Loucy (cell line): Measurements from ENCODE around the gene TEX9.

ENCODE experiments used
- H2AFZ ChIP-seq: fragments of 200-600 bp; sonication (generic); 2 replicates; pipeline ENCODE4 v1.6.0; 2016; ENCODE audit warnings: antibody characterized with exemption, mild to moderate bottlenecking, low read length, moderate library complexity
- H3F3A ChIP-seq: fragments of 200-600 bp; 2 replicates; pipeline ENCODE4 v1.6.0; 2016; ENCODE audit warnings: antibody characterized with exemption, low read depth, mild to moderate bottlenecking
- H3K27me3 ChIP-seq: fragments of 200-600 bp; sonication (generic); 2 replicates; pipeline ENCODE4 v1.6.1; 2014; ENCODE audit warnings: low read length, mild to moderate bottlenecking; ENCODE audit not compliant: insufficient read depth, poor library complexity, severe bottlenecking
- H3K36me3 ChIP-seq: fragments of 200-600 bp; sonication (generic); 2 replicates; pipeline ENCODE4 v1.6.1; 2016; ENCODE audit warnings: low read length; ENCODE audit not compliant: insufficient read depth
- H3K4me1 ChIP-seq: fragments of 200-600 bp; sonication (generic); 2 replicates; pipeline ENCODE4 v1.5.1; 2014; ENCODE audit warnings: low read length, mild to moderate bottlenecking; ENCODE audit not compliant: insufficient read depth, poor library complexity, severe bottlenecking
- H3K4me2 ChIP-seq: fragments of 200-600 bp; sonication (generic); 2 replicates; pipeline ENCODE4 v1.6.0; 2014; ENCODE audit warnings: antibody characterized with exemption, low read length, low read depth, mild to moderate bottlenecking; ENCODE audit not compliant: poor library complexity, severe bottlenecking
- H3K4me3 ChIP-seq: fragments of 200-600 bp; sonication (generic); 2 replicates; pipeline ENCODE4 v1.5.1; 2014; ENCODE audit warnings: low read length, mild to moderate bottlenecking, mixed read lengths; ENCODE audit not compliant: poor library complexity, severe bottlenecking
- H3K79me2 ChIP-seq: fragments of 200-600 bp; sonication (generic); 2 replicates; pipeline ENCODE4 v1.6.1; 2014; ENCODE audit warnings: low read length; ENCODE audit not compliant: insufficient read depth
- H3K9ac ChIP-seq: fragments of 200-600 bp; sonication (generic); 2 replicates; pipeline ENCODE4 v1.6.0; 2014; ENCODE audit warnings: mild to moderate bottlenecking, low read depth, low read length, moderate library complexity; ENCODE audit not compliant: poor library complexity, severe bottlenecking
- H3K9me2 ChIP-seq: fragments of 200-600 bp; sonication (generic); replicated peaks from 2 replicates; pipeline ENCODE4 v1.6.1; 2016; ENCODE audit warnings: low read depth, low read length, mixed read lengths
- H3K9me3 ChIP-seq: fragments of 200-600 bp; sonication (generic); 2 replicates; pipeline ENCODE4 v1.6.1; 2014; ENCODE audit warnings: mild to moderate bottlenecking, antibody characterized with exemption, low read length, low read depth; ENCODE audit not compliant: insufficient read depth
- H4K20me1 ChIP-seq: fragments of 200-600 bp; sonication (generic); 2 replicates; pipeline ENCODE4 v1.6.0; 2014; ENCODE audit warnings: antibody characterized with exemption, low read length, mild to moderate bottlenecking; ENCODE audit not compliant: insufficient read depth, poor library complexity, severe bottlenecking
- EZH2phosphoT487 ChIP-seq: fragments of 200-600 bp; IDR thresholded peaks from 2 replicates; pipeline ENCODE4 v1.6.1; 2018; ENCODE audit warnings: antibody characterized with exemption, mild to moderate bottlenecking, moderate library complexity, borderline replicate concordance
- TF ChIP-seq, protein P1 (sequence below): fragments of 200-600 bp; sonication (generic); conservative IDR thresholded peaks from 2 replicates; pipeline ENCODE4 v1.5.1; 2014; ENCODE audit warnings: mild to moderate bottlenecking, antibody characterized with exemption, low read length

TEX9 gene

DNA sequence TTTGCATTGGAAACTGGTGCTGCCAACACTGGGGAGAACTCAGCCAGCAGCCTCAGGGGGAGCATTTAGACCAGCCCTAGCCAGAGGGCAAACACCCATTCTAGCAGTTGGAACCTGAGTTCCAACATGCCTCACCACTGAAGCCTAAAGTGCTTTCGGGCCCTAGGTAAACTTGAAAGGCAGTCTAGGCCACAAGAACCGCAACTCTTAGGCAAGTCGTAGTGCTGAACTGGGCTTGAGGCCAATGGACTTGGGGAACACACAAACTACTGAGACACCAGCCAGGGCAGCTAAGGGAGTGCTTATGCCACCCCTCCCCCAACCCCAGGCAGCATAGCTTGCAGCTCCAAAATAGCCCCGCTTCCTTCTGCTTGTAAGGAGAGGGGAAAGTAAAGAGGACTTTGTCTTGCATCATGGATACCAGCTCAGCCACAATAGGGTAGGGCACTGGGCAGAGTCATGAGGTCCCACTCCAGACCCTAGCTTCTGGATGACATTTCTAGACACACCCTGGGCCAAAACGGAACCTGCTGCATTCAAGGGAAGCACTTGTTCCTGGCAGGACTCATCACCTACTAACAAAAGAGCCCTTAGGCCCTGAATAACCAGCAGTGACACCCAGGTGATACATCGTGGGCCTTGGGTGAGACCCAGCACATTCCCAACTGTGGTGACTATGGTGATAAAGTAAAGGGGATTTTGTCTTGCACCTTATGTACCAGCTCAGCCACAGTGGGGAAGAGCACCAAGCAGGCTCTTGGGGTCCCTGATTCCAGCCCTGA lies 37.3 kb upstream of the TEX9 start:
- Histone ChIP-seq H4K20me1 (no peaks in the 10 kb centered on the region), H3K36me3 (no peaks in the 10 kb centered on the region), H3K79me2 (no peaks in the 10 kb centered on the region), H3F3A (no peaks in the 10 kb centered on the region), H3K27me3 (no peaks in the 10 kb centered on the region), H3K4me1 (no peaks in the 10 kb centered on the region), H3K4me2 (no peak overlapping the region), H2AFZ (no peak overlapping the region), H3K9me3 (no peaks in the 10 kb centered on the region; the same call in 1 of the 2 replicates), H3K4me3 (no peak overlapping the region), H3K9ac (no peak overlapping the region), H3K9me2 (no peaks in the 10 kb centered on the region)
- TF ChIP-seq EZH2phosphoT487 = no peak
- TF ChIP-seq, protein P1, sequence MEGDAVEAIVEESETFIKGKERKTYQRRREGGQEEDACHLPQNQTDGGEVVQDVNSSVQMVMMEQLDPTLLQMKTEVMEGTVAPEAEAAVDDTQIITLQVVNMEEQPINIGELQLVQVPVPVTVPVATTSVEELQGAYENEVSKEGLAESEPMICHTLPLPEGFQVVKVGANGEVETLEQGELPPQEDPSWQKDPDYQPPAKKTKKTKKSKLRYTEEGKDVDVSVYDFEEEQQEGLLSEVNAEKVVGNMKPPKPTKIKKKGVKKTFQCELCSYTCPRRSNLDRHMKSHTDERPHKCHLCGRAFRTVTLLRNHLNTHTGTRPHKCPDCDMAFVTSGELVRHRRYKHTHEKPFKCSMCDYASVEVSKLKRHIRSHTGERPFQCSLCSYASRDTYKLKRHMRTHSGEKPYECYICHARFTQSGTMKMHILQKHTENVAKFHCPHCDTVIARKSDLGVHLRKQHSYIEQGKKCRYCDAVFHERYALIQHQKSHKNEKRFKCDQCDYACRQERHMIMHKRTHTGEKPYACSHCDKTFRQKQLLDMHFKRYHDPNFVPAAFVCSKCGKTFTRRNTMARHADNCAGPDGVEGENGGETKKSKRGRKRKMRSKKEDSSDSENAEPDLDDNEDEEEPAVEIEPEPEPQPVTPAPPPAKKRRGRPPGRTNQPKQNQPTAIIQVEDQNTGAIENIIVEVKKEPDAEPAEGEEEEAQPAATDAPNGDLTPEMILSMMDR = no peak

DNA sequence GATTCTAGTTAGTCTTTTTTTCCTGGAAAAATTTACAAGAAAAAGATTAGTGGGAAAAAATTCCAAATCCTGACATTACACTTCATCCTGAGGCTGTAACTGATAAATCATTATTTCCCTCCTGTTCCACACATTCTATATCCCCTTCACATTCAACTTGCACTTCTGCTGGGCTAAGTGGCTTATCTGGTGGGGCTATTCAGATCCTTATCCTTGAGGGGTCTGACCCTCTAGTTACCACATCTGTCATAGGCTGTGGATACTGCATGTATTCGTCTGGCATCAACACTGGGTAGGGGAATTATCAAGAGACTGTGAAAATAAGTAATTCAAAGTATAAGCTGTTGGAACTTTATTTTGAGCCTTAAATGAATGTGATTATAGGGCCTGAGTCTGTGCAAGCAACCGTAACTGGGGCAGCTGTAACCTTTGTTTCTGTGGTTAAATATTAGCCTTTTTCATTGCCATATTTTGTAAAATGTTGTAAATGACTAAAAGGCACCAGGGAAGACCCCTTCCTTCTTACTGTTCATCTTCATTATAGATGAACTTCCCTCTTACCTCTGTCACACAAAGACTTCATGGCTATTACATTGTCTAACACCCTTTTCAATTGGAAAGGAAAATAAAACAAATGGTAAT lies 28.0 kb upstream of the TEX9 start:
- H2AFZ ChIP-seq = no peak overlapping the region
- no peak overlapping the region for H3K4me3 ChIP-seq
- no peak for TF ChIP-seq EZH2phosphoT487
- TF ChIP-seq, protein P1 = no peak
- H3K9me3 ChIP-seq = no peaks in the 10 kb centered on the region
- no peaks in the 10 kb centered on the region for H3K36me3 ChIP-seq
- no peaks in the 10 kb centered on the region for H3K27me3 ChIP-seq
- H3K4me1 ChIP-seq = no peaks in the 10 kb centered on the region
- H3F3A ChIP-seq = no peaks in the 10 kb centered on the region
- no peaks in the 10 kb centered on the region for H3K79me2 ChIP-seq
- H3K9me2 ChIP-seq = no peaks in the 10 kb centered on the region
- H3K9ac ChIP-seq = no peak overlapping the region
- H4K20me1 ChIP-seq = no peaks in the 10 kb centered on the region
- H3K4me2 ChIP-seq = no peak overlapping the region

DNA sequence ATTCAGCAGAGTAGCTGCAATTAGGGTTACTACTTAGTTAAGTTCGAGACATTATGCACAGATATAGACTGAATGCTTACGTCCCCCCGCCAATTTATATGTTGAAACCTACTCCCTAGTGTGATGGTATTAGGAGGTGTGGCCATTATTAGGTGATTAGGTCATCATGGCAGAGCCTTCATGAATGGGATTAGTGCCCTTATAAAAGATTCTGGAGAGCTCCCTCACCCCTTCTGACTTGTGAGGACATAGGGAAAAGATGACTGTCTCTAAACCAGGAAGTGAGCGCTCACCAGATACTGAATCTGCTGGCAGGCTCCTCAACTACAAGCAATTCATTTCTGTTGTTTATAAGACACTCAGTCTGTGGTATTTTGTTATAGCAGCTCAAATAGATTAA lies 25.6 kb upstream of the TEX9 start:
- no peaks in the 10 kb centered on the region for H3K9me2 ChIP-seq
- H3K27me3 ChIP-seq = no peaks in the 10 kb centered on the region
- no peaks in the 10 kb centered on the region for H3K9me3 ChIP-seq
- H3K4me1 ChIP-seq = no peaks in the 10 kb centered on the region
- TF ChIP-seq EZH2phosphoT487 = no peak
- H4K20me1 ChIP-seq = no peaks in the 10 kb centered on the region
- H3K4me3 ChIP-seq = no peak overlapping the region
- 0 out of 2 replicates have a peak overlapping the region, but pooled peaks have one; percentile 18 for H2AFZ ChIP-seq
- no peaks in the 10 kb centered on the region for H3F3A ChIP-seq
- no peaks in the 10 kb centered on the region for H3K36me3 ChIP-seq
- no peak overlapping the region for H3K9ac ChIP-seq
- no peaks in the 10 kb centered on the region for H3K79me2 ChIP-seq
- H3K4me2 ChIP-seq = no peak overlapping the region
